ENCODE data around the gene MRTO4.

GRCh38 chr1:19289244-19289643 lies 37.6 kb downstream of the MRTO4 start:
- TF ChIP-seq CTCF (IDR thresholded peaks at IDR 0.05) (no peak), ZFX (IDR thresholded peaks at IDR 0.05; ENCODE audit: borderline replicate concordance) (no peak)

Measured in 22Rv1 (cell line).